Measurements from ENCODE around the gene WDR33. TPM values are rescaled to one million over a fixed set of nuclear protein-coding genes. Genes with fewer than 3 reads are reported as not detected.

The WDR33 gene
- total and polyA plus RNA-seq, 2 of the 4 experiments (the other 2 are of a cell fraction): 19.6 to 41.2 TPM

- ChIA-PET CTCF (no interaction called here), POLR2A (ENCODE audit: unreplicated experiment) (no interaction called here)
- Histone ChIP-seq H3K4ac (ENCODE audit: low read depth, low read length) (no peak overlapping the region), H3K4me2 (ENCODE audit: low read depth, low read length) (peak overlapping the region; percentile 29; the same call in 1 of the 2 replicates), H3K18ac (ENCODE audit: low read depth, low read length) (no peak overlapping the region), H3K27ac (ENCODE audit: insufficient read depth, low read length) (no peak overlapping the region), H4K20me1 (ENCODE audit: insufficient read depth, low read length) (peaks cover 66% of the 10 kb centered on the region), H2BK20ac (ENCODE audit: low read depth, low read length) (no peak overlapping the region), H4K5ac (ENCODE audit: low read depth, low read length) (no peak overlapping the region), H3K23ac (ENCODE audit: low read depth, low read length) (peak overlapping the region; percentile 25; the same call in 1 of the 2 replicates), H3K79me1 (ENCODE audit: low read depth in 1 of 2, low read length in 2 of 2) (peaks cover 22 to 73% of the 10 kb centered on the region in 2 experiments), H3K14ac (replicated peaks; ENCODE audit: low read depth, low read length) (no peak overlapping the region), H3K9ac (ENCODE audit: low read depth, low read length) (no peak overlapping the region), H2BK5ac (ENCODE audit: low read depth, low read length, poor library complexity, severe bottlenecking) (no peak overlapping the region), H3K4me1 (ENCODE audit: control insufficient read depth, insufficient read depth, low read length) (peaks cover 14% of the 10 kb centered on the region), H2AK9ac (replicated peaks; ENCODE audit: low read depth, low read length, poor library complexity) (peak overlapping the region; percentile 38), H3K27me3 (ENCODE audit: control insufficient read depth, insufficient read depth, low read length) (no peaks in the 10 kb centered on the region), H2BK120ac (ENCODE audit: low read depth, low read length) (no peak overlapping the region), H2AFZ (replicated peaks; ENCODE audit: low read length, poor library complexity) (peak overlapping the region; percentile 68), H3K4me3 (ENCODE audit: insufficient read depth, low read depth, low read length) (peak overlapping the region; percentile 11; the same call in 1 of the 2 replicates), H2AK5ac (ENCODE audit: low read depth, low read length) (0 out of 2 replicates have a peak overlapping the region, but pooled peaks have one; percentile 25), H3K56ac (ENCODE audit: extremely low read depth, insufficient read depth, low read length) (no peak overlapping the region), H3K9me3 (ENCODE audit: control insufficient read depth, insufficient read depth, low read length) (peaks cover 2% of the 10 kb centered on the region; the same call in 1 of the 2 replicates), H3K9me1 (ENCODE audit: insufficient read depth, low read length) (peaks cover 23% of the 10 kb centered on the region), H2BK15ac (ENCODE audit: low read depth, low read length) (no peak overlapping the region), H3K36me3 (ENCODE audit: control insufficient read depth, insufficient read depth, low read length) (peaks cover 7% of the 10 kb centered on the region), H4K8ac (ENCODE audit: low read depth in 2 of 2, low read length in 2 of 2) (no peak overlapping the region), H4K91ac (ENCODE audit: insufficient read depth, low read depth, low read length) (no peak overlapping the region)
- ATAC-seq (ENCODE audit: low read depth) (no peak), DNase-seq (no peak)
- dilution Hi-C loops (cut with HindIII; ENCODE audit: low sequenced_read_pairs, unreplicated experiment): no loop called here
- WGBS, 2 experiments (ENCODE audit: extremely low coverage in 2 of 2, insufficient read length in 1 of 2): 26% methylated on average over 45 of the region's 69 CpGs; no CpG with 5 or more reads in 1 of the 2 experiments
- TF ChIP-seq POLR2A (IDR thresholded peaks at IDR 0.05; ENCODE audit: low read depth, low read length): no peak
- TF ChIP-seq NFE2L2 (IDR thresholded peaks at IDR 0.05; ENCODE audit: low read depth, low read length): no peak
- no peak for TF ChIP-seq USF2 (IDR thresholded peaks at IDR 0.05; ENCODE audit: low read depth, low read length)
- no TSS peak for BruUV-seq (replicated peaks)
- in situ Hi-C loops (cut with MboI; ENCODE audit: low sequenced_read_pairs): no loop called here
- intact Hi-C loops (cut with micrococcal nuclease): no loop called here
Observed at GRCh38 chr2:127664065-127664894, 146.7 kb downstream of the WDR33 start.
